HepG2 (cell line): Measurements from ENCODE around the gene ASB5. TPM values are rescaled to one million over a fixed set of nuclear protein-coding genes. Genes with fewer than 3 reads are reported as not detected.

ENCODE experiments used
- ATAC-seq: fragments of 200-7000 bp; cut with Tn5 transposase; 3 replicates; pipeline ENCODE4 v1.9.1; 2020; ENCODE audit warnings: mild to moderate bottlenecking, moderate library complexity
- BruUV-seq: library from RNA; stranded (reverse); fragments of 400-500 nt; replicated peaks from 2 replicates; lab custom pipeline; 2021; lab: Mats Ljungman, UMichigan
- CTCF ChIA-PET: fragments of 300-600 bp; formaldehyde crosslinking; extraction: SDS; loops from one replicate; lab custom pipeline; 2021; ENCODE audit warnings: low total read pairs, inconsistent platforms, low intra/inter-chr PET ratio; lab: Yijun Ruan, JAX
- POLR2A ChIA-PET: fragments of 350-600 bp; sonication (Branson Sonifier 250); formaldehyde crosslinking; loops from one replicate; lab custom pipeline; 2020; ENCODE audit warnings: antibody characterized with exemption, inconsistent platforms; lab: Yijun Ruan, JAX
- DNase-seq: peaks from one replicate; pipeline ENCODE4 v3.0.0-alpha.2; 2015; ENCODE audit warnings: low spot score
- FAIRE-seq: peaks from 3 replicates; lab custom pipeline; 2011; peaks lifted over from hg19 to GRCh38; lab: Jason Lieb, UNC
- H2AFZ ChIP-seq: one replicate; pipeline ENCODE4 v1.6.1; 2011; ENCODE audit warnings: low read length, inconsistent platforms
- H3K27ac ChIP-seq: fragments of 300-600 bp; 3 replicates; pipeline ENCODE4 v1.8.0; 2011; ENCODE audit warnings: mixed run types, mild to moderate bottlenecking, mixed read lengths, low read length, inconsistent platforms; ENCODE audit not compliant: insufficient read depth; ENCODE audit errors: extremely low read length
- H3K27me3 ChIP-seq, 2 experiments: fragments of 200-600 bp in 1 of 2; 2 replicates in 1 of 2; 3 replicates in 1 of 2; pipeline versions ENCODE4 v1.6.0 to v1.8.0; 2011; ENCODE audit warnings: low read length in 2 of 2, mild to moderate bottlenecking in 2 of 2, moderate library complexity in 2 of 2, inconsistent platforms in 1 of 2; ENCODE audit not compliant: insufficient read depth in 2 of 2, control insufficient read depth in 1 of 2
- H3K36me3 ChIP-seq, 2 experiments: fragments of 200-600 bp in 1 of 2; replicated peaks in 1 of 2; 2 replicates in 1 of 2; 3 replicates in 1 of 2; pipeline versions ENCODE4 v1.5.1 to v1.8.0; 2011; ENCODE audit warnings: low read length in 2 of 2, inconsistent platforms in 1 of 2; ENCODE audit not compliant: insufficient read depth in 2 of 2, control insufficient read depth in 1 of 2
- H3K4me1 ChIP-seq: 2 replicates; pipeline ENCODE4 v1.5.1; 2012; ENCODE audit warnings: low read length, inconsistent platforms; ENCODE audit not compliant: insufficient read depth
- H3K4me2 ChIP-seq: 2 replicates; pipeline ENCODE4 v1.6.0; 2011; ENCODE audit warnings: low read depth, low read length, inconsistent platforms
- H3K4me3 ChIP-seq, 3 experiments: fragments of 200-600 bp in 1 of 3; sonication (generic), shearing (Covaris generic) in 1 of 3; replicated peaks in 1 of 3; 2 replicates each; pipeline ENCODE4 v1.5.1; 2011 to 2016; ENCODE audit warnings: low read length in 3 of 3, inconsistent platforms in 2 of 3, low read depth in 2 of 3, mild to moderate bottlenecking in 2 of 3, control low read depth in 1 of 3, mixed read lengths in 1 of 3; ENCODE audit not compliant: insufficient read depth in 1 of 3
- H3K79me2 ChIP-seq: one replicate; pipeline ENCODE4 v1.6.1; 2011; ENCODE audit warnings: low read length, inconsistent platforms; ENCODE audit not compliant: insufficient read depth
- H3K9ac ChIP-seq: 2 replicates; pipeline ENCODE4 v1.6.0; 2011; ENCODE audit warnings: mild to moderate bottlenecking, low read depth, low read length, inconsistent platforms; ENCODE audit not compliant: insufficient read depth
- H3K9me3 ChIP-seq: 2 replicates; pipeline ENCODE4 v1.5.1; 2012; ENCODE audit warnings: mild to moderate bottlenecking, low read length
- H4K20me1 ChIP-seq: 2 replicates; pipeline ENCODE4 v1.6.0; 2011; ENCODE audit warnings: inconsistent platforms, mild to moderate bottlenecking, low read length, moderate library complexity; ENCODE audit not compliant: insufficient read depth
- KLF13 ChIP-seq: sonication (generic); formaldehyde crosslinking; IDR thresholded peaks from 2 replicates; pipeline ENCODE4 v1.4.0; 2020; ENCODE audit warnings: mild to moderate bottlenecking, missing genetic modification reagents
- KLF16 ChIP-seq, 2 experiments: sonication (generic) in 1 of 2; formaldehyde crosslinking in 1 of 2; IDR thresholded peaks; 2 replicates each; pipeline versions ENCODE4 v1.6.1 to v1.8.0; 2016 to 2023; ENCODE audit warnings: missing genetic modification reagents in 2 of 2, missing compliant biosample characterization in 1 of 2
- PHF21A ChIP-seq: sonication (generic); formaldehyde crosslinking; IDR thresholded peaks from 2 replicates; pipeline ENCODE4 v1.5.0; 2020; ENCODE audit warnings: mild to moderate bottlenecking, missing genetic modification reagents
- PLRG1 ChIP-seq: fragments of 450-650 bp; conservative IDR thresholded peaks from 2 replicates; pipeline ENCODE4 v1.6.1; 2016
- POLR2G ChIP-seq: fragments of 200-400 bp; formaldehyde crosslinking; IDR thresholded peaks from 2 replicates; pipeline ENCODE4 v1.6.1; 2018; ENCODE audit warnings: mild to moderate bottlenecking, low read depth, low read length, moderate library complexity
- XBP1 ChIP-seq: sonication (generic); formaldehyde crosslinking; IDR thresholded peaks from 2 replicates; pipeline ENCODE4 v1.5.0; 2020; ENCODE audit warnings: missing genetic modification reagents
- ZNF136 ChIP-seq: sonication (generic); formaldehyde crosslinking; IDR thresholded peaks from 2 replicates; pipeline ENCODE4 v1.8.1; 2022; ENCODE audit warnings: low read depth, mild to moderate bottlenecking, moderate library complexity, missing genetic modification reagents
- ZNF207 ChIP-seq: fragments of 450-650 bp; IDR thresholded peaks from 2 replicates; pipeline ENCODE4 v1.6.1; 2016; ENCODE audit warnings: antibody characterized with exemption, borderline replicate concordance
- ZNF235 ChIP-seq: sonication (generic); formaldehyde crosslinking; IDR thresholded peaks from 2 replicates; pipeline ENCODE4 v1.8.1; 2023; ENCODE audit warnings: mild to moderate bottlenecking, missing genetic modification reagents, borderline replicate concordance
- ZNF329 ChIP-seq: sonication (generic); formaldehyde crosslinking; IDR thresholded peaks from 2 replicates; pipeline ENCODE4 v1.9.0; 2021; ENCODE audit warnings: low read depth, mild to moderate bottlenecking, missing genetic modification reagents
- ZNF557 ChIP-seq: sonication (generic); formaldehyde crosslinking; IDR thresholded peaks from 2 replicates; pipeline ENCODE4 v1.4.0; 2020; ENCODE audit warnings: missing genetic modification reagents
- ZNF614 ChIP-seq: IDR thresholded peaks from 2 replicates; pipeline ENCODE4 v1.6.1; 2018; ENCODE audit warnings: missing biosample characterization, missing genetic modification reagents, inconsistent platforms, borderline replicate concordance
- ZNF746 ChIP-seq: sonication (generic); formaldehyde crosslinking; IDR thresholded peaks from 2 replicates; pipeline ENCODE4 v1.8.0; 2022; ENCODE audit warnings: mild to moderate bottlenecking, missing genetic modification reagents
- ZNF816 ChIP-seq: sonication (generic); formaldehyde crosslinking; IDR thresholded peaks from 2 replicates; pipeline ENCODE4 v1.8.0; 2022; ENCODE audit warnings: missing genetic modification reagents, mild to moderate bottlenecking, borderline replicate concordance
- WGBS: methylation state at CpG from one replicate; pipeline ENCODE4 v1.1.6; 2017; ENCODE audit warnings: low lambda C conversion rate; 5-methylcytosine and 5-hydroxymethylcytosine counted together
- in situ Hi-C: cut with HindIII; loops from 2 replicates; pipeline ENCODE4 v1.10.0; 2017; ENCODE audit warnings: low pct_unique_long_range_greater_than_20kb; ENCODE audit not compliant: extremely low pct_ligation_motif_present
- intact Hi-C: fragments of 100-400 bp; cut with micrococcal nuclease; formaldehyde crosslinking; loops from one replicate; pipeline ENCODE4 v1.10.0; 2022; ENCODE audit not compliant: unreplicated experiment
- polyA plus RNA-seq, 8 experiments: library from polyadenylated mRNA; depleted of rRNA in 3 of 8; stranded (reverse) in 7 of 8; unstranded in 1 of 8; fragments of >200 nt; fragmentation: Illumina TruSeq in 4 of 8; extraction: Trizol in 4 of 8; gene quantifications; 2 replicates each; pipeline versions ENCODE4 v1.2.1 to v1.2.3, GENCODE V29; 2011 to 2016; ENCODE audit warnings: low read depth in 4 of 8, missing spikeins in 1 of 8, mixed read lengths in 1 of 8; ENCODE audit not compliant: insufficient read depth in 1 of 8
- total RNA-seq, 5 experiments: library from RNA; depleted of rRNA; stranded (reverse); fragments of >200 nt; fragmentation: Illumina TruSeq; extraction: Trizol; gene quantifications; 2 replicates each; pipeline ENCODE4 v1.2.3, GENCODE V29; 2016; ENCODE audit warnings: low read depth in 1 of 5

The ASB5 gene
- total and polyA plus RNA-seq, 2 of the 13 experiments (the other 11 are each of a cell fraction or from before 2014, with no cell fraction given) = not detected

DNA sequence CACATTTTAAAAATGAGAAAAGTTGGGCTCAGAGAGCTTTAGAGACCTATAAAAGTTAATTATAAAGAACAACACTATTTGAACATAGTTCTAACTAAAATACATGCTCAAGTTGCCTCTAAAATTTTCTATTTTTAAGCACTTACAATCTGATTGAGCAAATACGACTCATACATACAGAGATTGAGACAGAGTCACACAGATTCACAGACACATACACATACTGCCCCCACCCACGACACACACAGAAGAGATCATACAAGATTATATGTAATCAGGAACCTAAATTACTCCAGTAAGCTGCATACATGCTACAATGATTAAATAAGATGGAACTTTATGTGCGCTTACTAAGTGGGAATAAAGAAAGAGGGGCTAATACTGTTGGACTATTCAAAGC is 2.7 kb upstream of the ASB5 start:
- ChIA-PET POLR2A (no interaction called here), CTCF (no interaction called here)
- peaks cover under 1% of the 10 kb centered on the region; the same call in 1 of the 2 replicates for H3K4me1 ChIP-seq
- peaks cover 0 to 2% of the 10 kb centered on the region in 2 experiments; a peak in 2 of 5 replicates for H3K27me3 ChIP-seq
- H3K9me3 ChIP-seq = no peaks in the 10 kb centered on the region
- DNase-seq = no peak
- BruUV-seq = no TSS peak
- TF ChIP-seq PHF21A (no peak), KLF13 (CRISPR knock-in tag) (no peak), ZNF557 (no peak), ZNF235 (CRISPR knock-in tag) (no peak), ZNF136 (CRISPR knock-in tag) (no peak), ZNF816 (CRISPR knock-in tag) (no peak), XBP1 (CRISPR knock-in tag) (no peak), ZNF746 (CRISPR knock-in tag) (no peak), ZNF329 (CRISPR knock-in tag) (no peak), POLR2G (no peak), KLF16 (CRISPR knock-in tag; IDR thresholded peaks at IDR 0.05) (no peak), ZNF207 (no peak), PLRG1 (no peak), ZNF614 (no peak)
- H3K9ac ChIP-seq = no peak overlapping the region
- no peaks in the 10 kb centered on the region for H3K36me3 ChIP-seq
- H2AFZ ChIP-seq = no peak overlapping the region
- no peaks in the 10 kb centered on the region for H3K79me2 ChIP-seq
- H3K27ac ChIP-seq = no peak overlapping the region
- no peaks in the 10 kb centered on the region for H4K20me1 ChIP-seq
- 0% methylated on average over 3 of the region's 3 CpGs for WGBS
- no peak overlapping the region for H3K4me2 ChIP-seq
- no peak for FAIRE-seq
- intact Hi-C loops (no loop called here), in situ Hi-C loops (no loop called here)
- no peak overlapping the region for H3K4me3 ChIP-seq
- ATAC-seq = no peak
